Measurements from ENCODE around the gene SPRTN.

- no peak for TF ChIP-seq CTCF (IDR thresholded peaks at IDR 0.05)
- no peak for TF ChIP-seq ZFX (IDR thresholded peaks at IDR 0.05; ENCODE audit: borderline replicate concordance)
Observed at GRCh38 chr1:231376101-231376500, 38.0 kb downstream of the SPRTN start.
